GM12874 (cell line): ENCODE measurements around the gene C7orf33.

Experiments used
- CTCF ChIP-seq: IDR thresholded peaks from 2 replicates; pipeline ENCODE4 v1.5.1; 2011; ENCODE audit warnings: low read depth, mild to moderate bottlenecking, control low read depth, low read length, moderate library complexity; ENCODE audit not compliant: insufficient read depth

The C7orf33 gene

DNA sequence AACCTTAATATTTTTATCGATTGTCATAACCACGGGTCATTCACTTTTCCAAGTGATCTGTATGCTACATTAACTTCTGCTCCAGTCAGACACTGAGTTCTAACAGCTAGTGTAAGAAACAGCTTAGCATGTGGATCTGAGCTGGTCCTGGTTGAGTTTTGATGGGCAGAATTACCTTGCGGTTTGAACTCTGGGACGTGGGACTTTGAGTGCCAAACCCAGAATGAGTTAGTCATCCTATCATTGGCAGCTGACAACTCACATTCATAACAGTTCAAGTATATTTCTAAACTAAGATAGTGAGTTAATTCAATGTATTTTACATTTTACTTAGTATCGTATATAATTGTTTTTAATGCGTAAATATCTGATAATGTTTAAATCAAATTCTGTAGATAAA is 43.2 kb downstream of the C7orf33 start:
- no peak for TF ChIP-seq CTCF

DNA sequence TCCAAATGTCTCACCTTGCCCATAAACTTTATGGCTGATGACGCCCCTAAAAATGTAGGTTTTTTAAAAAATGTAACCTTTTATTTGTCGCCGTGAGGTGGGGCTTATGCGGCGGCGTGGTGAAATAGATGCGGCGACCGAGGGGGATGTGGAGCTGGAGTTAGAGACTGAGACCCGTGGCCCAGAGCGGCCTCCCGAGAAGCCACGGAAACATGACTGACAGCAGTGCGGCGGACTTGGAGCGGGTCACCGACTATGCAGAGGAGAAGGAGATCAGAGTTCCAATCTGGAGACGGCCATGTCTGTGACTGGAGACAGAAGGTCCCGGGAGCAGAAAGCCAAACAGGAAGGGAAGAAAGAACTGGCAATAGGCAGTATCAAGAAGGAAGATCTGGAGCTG is 46.5 kb downstream of the C7orf33 start:
- no peak for TF ChIP-seq CTCF

DNA sequence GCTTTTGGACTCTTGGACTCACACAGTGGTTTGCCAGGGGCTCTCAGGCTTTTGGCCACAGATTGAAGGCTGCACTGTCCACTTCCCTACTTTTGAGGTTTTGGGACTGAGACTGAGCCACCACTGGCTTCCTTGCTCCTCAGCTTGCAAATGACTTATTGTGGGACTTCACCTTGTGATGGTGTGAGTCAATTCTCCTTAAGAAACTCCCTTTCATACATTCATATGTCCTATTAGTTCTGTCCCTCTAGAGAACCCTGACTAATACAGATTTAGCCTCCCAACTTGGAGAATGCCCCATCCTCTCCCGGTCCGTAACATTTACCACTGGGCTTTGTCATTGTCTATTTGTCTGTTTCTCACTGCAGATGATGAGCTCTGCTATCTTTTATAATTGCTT is 55.3 kb downstream of the C7orf33 start:
- TF ChIP-seq CTCF, result no peak

- TF ChIP-seq CTCF, result no peak
Measured at GRCh38 chr7:148650232-148650858, 59.8 kb downstream of the C7orf33 start.

DNA sequence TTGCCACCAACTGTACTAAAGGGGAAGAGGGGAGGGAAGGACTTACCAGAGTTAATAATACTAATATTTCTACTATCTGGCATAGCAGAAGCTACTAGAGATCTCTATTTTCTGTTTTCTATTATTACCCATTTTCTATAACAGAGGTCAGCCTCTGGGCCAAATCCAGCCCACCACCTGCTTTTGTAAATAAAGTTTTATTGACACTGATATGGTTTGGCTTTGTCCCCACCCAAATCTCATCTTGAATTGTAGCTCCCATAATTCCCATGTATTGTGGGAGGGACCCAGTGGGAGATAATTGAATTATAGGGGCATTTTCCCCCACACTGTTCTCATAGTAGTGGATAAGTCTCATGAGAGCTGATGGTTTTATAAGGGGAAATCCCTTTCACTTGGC is 62.2 kb downstream of the C7orf33 start:
- TF ChIP-seq CTCF, result no peak

DNA sequence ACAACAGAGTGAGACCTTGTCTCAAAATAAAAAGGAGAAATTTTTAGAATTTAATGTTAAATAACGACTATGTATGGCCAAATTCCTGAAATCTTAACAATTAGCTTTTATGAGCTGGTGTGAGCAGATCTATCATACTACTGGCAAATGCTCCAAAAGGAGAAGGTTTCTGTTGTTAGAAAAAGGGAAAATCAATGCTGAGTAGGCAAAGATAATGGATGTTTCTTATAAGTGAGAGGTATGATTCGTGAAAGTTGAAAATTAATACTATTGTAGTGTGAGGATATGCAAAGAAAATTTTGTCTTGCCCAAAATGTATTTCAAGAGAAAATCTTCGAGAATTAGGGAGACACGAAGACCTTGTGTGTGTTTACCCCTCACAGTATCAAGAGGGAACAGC is 67.4 kb downstream of the C7orf33 start:
- no peak for TF ChIP-seq CTCF

- no peak for TF ChIP-seq CTCF
Measured at GRCh38 chr7:148661471-148661870, 70.9 kb downstream of the C7orf33 start.
